Mammary epithelial cell (primary cell): ENCODE data around the gene FNDC8.
"Not testable (repeated sequence)": the region's sequence is repeated elsewhere in the genome, so short reads cannot be mapped to it uniquely, and the experiment has no call there.

Source experiments
- CTCF ChIP-seq, 2 donors: IDR thresholded peaks in 1 of 2; conservative IDR thresholded peaks in 1 of 2; 2 replicates each; pipeline ENCODE4 v1.5.1; 2011 to 2012; ENCODE audit warnings: inconsistent platforms in 2 of 2, low read length in 2 of 2, mild to moderate bottlenecking in 2 of 2, control low read depth in 1 of 2, low read depth in 1 of 2; ENCODE audit not compliant: insufficient read depth in 1 of 2; ENCODE audit errors: extremely low read depth in 1 of 2
- EZH2 ChIP-seq: IDR thresholded peaks from 2 replicates; pipeline ENCODE4 v1.6.1; 2012; ENCODE audit warnings: low read length, inconsistent platforms, borderline replicate concordance

GRCh38 chr17:35179379-35179778 is 58.0 kb downstream of the FNDC8 start:
- TF ChIP-seq CTCF (conservative IDR thresholded peaks at IDR 0.05 in 1 of 2, IDR thresholded peaks at IDR 0.05 in 1 of 2; ENCODE audit: extremely low read depth in 1 of 2, insufficient read depth in 1 of 2, low read depth in 1 of 2, low read length in 2 of 2); EZH2: not testable (repeated sequence)
